Measurements from ENCODE around the gene LMF1. TPM values are rescaled to one million over a fixed set of nuclear protein-coding genes. Genes with fewer than 3 reads are reported as not detected.

Gene LMF1
- total RNA-seq, 1 donor from 2014 or later, result 26.0 TPM

DNA sequence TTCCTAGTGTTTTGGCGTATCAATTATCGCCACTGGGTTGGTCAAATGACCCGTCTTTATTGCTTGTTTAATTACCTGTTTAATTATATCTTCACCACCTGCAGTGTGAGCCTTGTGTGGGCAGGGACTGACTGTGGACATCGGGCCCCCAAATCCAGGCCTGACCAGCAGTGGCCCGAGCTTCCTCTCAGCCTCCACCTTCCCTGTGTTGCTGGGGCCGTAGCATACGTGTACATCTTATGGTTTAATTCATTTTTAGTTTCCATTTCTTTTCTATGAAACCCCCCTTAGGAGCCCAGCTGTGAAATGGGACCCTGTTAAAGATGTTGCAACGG lies 1.2 kb upstream of the LMF1 start:
- TF ChIP-seq, protein P1, sequence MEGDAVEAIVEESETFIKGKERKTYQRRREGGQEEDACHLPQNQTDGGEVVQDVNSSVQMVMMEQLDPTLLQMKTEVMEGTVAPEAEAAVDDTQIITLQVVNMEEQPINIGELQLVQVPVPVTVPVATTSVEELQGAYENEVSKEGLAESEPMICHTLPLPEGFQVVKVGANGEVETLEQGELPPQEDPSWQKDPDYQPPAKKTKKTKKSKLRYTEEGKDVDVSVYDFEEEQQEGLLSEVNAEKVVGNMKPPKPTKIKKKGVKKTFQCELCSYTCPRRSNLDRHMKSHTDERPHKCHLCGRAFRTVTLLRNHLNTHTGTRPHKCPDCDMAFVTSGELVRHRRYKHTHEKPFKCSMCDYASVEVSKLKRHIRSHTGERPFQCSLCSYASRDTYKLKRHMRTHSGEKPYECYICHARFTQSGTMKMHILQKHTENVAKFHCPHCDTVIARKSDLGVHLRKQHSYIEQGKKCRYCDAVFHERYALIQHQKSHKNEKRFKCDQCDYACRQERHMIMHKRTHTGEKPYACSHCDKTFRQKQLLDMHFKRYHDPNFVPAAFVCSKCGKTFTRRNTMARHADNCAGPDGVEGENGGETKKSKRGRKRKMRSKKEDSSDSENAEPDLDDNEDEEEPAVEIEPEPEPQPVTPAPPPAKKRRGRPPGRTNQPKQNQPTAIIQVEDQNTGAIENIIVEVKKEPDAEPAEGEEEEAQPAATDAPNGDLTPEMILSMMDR (IDR thresholded peaks at IDR 0.05), result no peak
- no peak for TF ChIP-seq POLR2A (IDR thresholded peaks at IDR 0.05)
- DNase-seq (ENCODE audit: extremely low spot score in 2 of 2), result no peak
- no peak overlapping the region for H3K4me3 ChIP-seq
- H3K27ac ChIP-seq, result no peak overlapping the region
- H3K9me3 ChIP-seq, result no peaks in the 10 kb centered on the region
- H3K4me1 ChIP-seq, result peaks cover 37% of the 10 kb centered on the region
- intact Hi-C loops (cut with DNase I), result no loop called here
- no peaks in the 10 kb centered on the region for H3K27me3 ChIP-seq
- peaks cover 0 to 2% of the 10 kb centered on the region in 2 donors for H3K36me3 ChIP-seq

DNA sequence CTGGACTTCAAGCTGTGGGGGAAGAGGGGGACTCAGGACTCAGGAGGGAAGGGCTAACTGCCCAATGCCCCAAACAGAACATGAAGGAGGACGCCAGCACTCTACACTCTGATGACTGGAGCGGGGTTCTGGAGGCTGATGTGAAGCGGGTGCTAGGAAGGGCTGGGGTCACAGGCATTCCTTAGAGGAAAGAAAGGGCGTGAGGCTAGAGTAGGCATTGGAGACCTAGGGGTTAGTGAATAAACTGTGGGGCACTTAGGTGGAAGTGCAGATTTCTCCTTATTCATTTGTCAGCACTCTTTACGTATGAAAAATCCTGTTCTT lies 760 bp upstream of the LMF1 start:
- Histone ChIP-seq H3K27me3 (no peaks in the 10 kb centered on the region), H3K36me3 (peaks cover 0 to 6% of the 10 kb centered on the region in 2 donors), H3K4me1 (peaks cover 41% of the 10 kb centered on the region), H3K4me3 (no peak overlapping the region), H3K9me3 (no peaks in the 10 kb centered on the region), H3K27ac (no peak overlapping the region)
- intact Hi-C loops (cut with DNase I), result no loop called here
- TF ChIP-seq, protein P1 (IDR thresholded peaks at IDR 0.05), result no peak
- no peak for TF ChIP-seq POLR2A (IDR thresholded peaks at IDR 0.05)
- no peak for TF ChIP-seq POLR2AphosphoS5 (IDR thresholded peaks at IDR 0.05; ENCODE audit: insufficient read depth in 1 of 2, low read depth in 1 of 2)
- no peak for DNase-seq (ENCODE audit: extremely low spot score in 2 of 2)

DNA sequence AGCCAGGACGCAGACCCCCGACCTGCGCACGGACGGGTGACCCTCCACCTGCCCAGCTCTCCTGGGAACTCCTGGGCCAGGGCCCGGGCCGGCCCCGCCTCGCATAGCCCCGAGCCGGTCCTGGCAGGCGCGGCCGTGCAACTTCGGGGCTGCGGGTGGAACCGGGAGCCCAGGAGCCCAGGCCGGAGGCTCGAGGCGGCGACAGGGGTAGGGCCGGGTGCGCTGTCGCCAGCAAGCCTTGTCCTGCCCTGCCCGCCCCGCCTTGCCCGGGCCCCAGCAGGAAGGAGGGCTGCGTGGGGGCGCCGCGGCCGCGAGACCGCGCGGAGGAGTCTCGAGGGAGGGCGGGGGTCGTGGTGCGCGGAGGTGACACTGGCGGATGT lies 408 bp downstream of the LMF1 start:
- intact Hi-C loops (cut with DNase I), result no loop called here

DNA sequence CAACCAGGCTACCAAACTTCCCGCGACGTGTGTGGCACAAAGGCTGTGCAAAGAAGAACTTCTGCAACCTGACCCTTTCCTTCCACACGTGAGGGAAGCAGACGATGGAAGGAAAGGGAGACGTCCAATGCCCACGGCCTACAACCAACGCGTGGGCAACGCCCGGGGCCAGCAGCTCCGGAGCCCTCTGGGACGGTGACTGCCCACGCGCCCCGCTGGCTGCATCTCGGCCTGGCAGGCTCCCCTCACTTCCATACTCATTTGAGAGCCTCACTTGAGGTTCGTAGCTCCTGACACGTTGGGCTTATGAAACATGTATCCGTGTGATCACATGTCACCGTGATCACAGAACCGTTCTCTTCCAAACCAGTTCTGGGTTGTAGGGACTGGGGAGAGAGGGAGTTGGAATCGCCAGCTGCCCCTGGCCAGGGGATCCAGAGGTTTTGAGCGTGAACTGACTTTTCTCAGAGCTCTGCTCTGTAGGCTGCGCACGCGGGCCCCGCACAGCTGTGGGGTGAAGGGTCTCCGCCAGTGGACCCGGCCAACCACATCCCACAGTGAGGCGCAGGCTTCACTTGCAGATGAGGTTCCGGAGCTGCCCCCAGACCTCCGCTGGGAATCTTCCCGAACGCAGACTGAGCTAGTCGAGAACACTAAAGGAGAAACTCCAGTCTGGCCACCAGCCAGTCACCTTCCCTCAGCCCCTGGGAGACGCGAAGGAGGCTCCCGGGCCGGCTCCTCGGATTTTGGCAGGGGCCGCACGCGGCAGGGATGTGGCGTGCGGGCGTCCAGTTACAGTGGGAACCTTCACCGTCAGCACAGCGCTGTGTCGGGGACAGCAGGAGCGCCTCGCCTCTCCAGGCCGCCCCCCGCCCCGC lies 1.0 kb downstream of the LMF1 start:
- intact Hi-C loops (cut with DNase I), result no loop called here
- peak overlapping the region; percentile 65 for H3K27ac ChIP-seq

More for the DNA sequence above, 408 bp downstream of the LMF1 start:
- TF ChIP-seq POLR2A (IDR thresholded peaks at IDR 0.05) (no peak), POLR2AphosphoS5 (IDR thresholded peaks at IDR 0.05; ENCODE audit: insufficient read depth in 1 of 2, low read depth in 1 of 2) (no peak)
- TF ChIP-seq, protein P1 (IDR thresholded peaks at IDR 0.05), result no peak
- no peaks in the 10 kb centered on the region for H3K27me3 ChIP-seq
- H3K4me3 ChIP-seq, result peak overlapping the region; percentile 65 to 69
- H3K27ac ChIP-seq, result peak overlapping the region; percentile 65
- peaks cover 0 to 11% of the 10 kb centered on the region in 2 donors for H3K36me3 ChIP-seq
- no peaks in the 10 kb centered on the region for H3K9me3 ChIP-seq
- DNase-seq (ENCODE audit: extremely low spot score in 2 of 2), result no peak
- peaks cover 44% of the 10 kb centered on the region for H3K4me1 ChIP-seq

DNA sequence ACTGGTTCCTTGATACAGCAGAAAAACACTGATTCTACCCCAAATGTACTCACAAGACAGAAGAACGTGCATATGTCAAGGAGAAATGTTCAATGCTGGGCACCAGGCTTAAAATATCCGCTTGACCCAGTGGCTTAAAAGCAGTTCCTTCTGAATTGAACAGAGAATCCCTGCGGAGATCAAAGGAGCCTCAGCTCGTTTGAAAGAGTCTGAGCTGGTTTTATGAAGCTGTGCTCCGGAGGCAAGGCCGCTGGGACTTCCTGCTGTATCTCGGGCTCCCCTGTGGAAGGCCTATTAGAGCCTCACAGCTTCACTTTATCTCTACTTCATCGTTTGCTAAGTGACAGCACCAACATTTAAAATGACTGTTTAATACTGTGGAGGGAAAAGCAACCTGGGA lies 2.2 kb downstream of the LMF1 start:
- H3K36me3 ChIP-seq, result peaks cover 0 to 11% of the 10 kb centered on the region in 2 donors
- no peak for DNase-seq (ENCODE audit: extremely low spot score in 2 of 2)
- no peaks in the 10 kb centered on the region for H3K27me3 ChIP-seq
- peak overlapping the region; percentile 13 for H3K27ac ChIP-seq
- H3K4me3 ChIP-seq, result no peak overlapping the region
- no peaks in the 10 kb centered on the region for H3K9me3 ChIP-seq
- H3K4me1 ChIP-seq, result peaks cover 62% of the 10 kb centered on the region
- TF ChIP-seq POLR2A (IDR thresholded peaks at IDR 0.05), result no peak
- TF ChIP-seq POLR2AphosphoS5 (IDR thresholded peaks at IDR 0.05; ENCODE audit: insufficient read depth in 1 of 2, low read depth in 1 of 2), result no peak
- TF ChIP-seq, protein P1 (IDR thresholded peaks at IDR 0.05), result no peak
- intact Hi-C loops (cut with DNase I), result no loop called here

More for the DNA sequence above, 1.0 kb downstream of the LMF1 start:
- Histone ChIP-seq H3K9me3 (no peaks in the 10 kb centered on the region), H3K4me1 (peaks cover 50% of the 10 kb centered on the region), H3K36me3 (peaks cover 0 to 11% of the 10 kb centered on the region in 2 donors), H3K4me3 (peak overlapping the region; percentile 65 to 69), H3K27me3 (no peaks in the 10 kb centered on the region)
- DNase-seq (ENCODE audit: extremely low spot score in 2 of 2), result no peak
- TF ChIP-seq, protein P1 (IDR thresholded peaks at IDR 0.05), result no peak
- TF ChIP-seq POLR2A (IDR thresholded peaks at IDR 0.05), result no peak
- TF ChIP-seq POLR2AphosphoS5 (IDR thresholded peaks at IDR 0.05; ENCODE audit: insufficient read depth in 1 of 2, low read depth in 1 of 2), result no peak

Measured in vagina (tissue), 2 donors.